GM23248 (cell line): ENCODE data around the gene SZT2. TPM values are rescaled to one million over a fixed set of nuclear protein-coding genes. Genes with fewer than 3 reads are reported as not detected.

ENCODE experiments used
- DNase-seq: peaks from one replicate; pipeline ENCODE4 v3.0.0-alpha.2; 2015
- H2AFZ ChIP-seq: fragments of 200-600 bp; sonication (generic); 2 replicates; pipeline ENCODE4 v1.6.1; 2016; ENCODE audit warnings: antibody characterized with exemption
- H3F3A ChIP-seq: fragments of 200-600 bp; sonication (generic); 2 replicates; pipeline ENCODE4 v1.6.1; 2016; ENCODE audit warnings: mild to moderate bottlenecking, antibody characterized with exemption, mixed run types; ENCODE audit not compliant: insufficient read depth
- H3K27ac ChIP-seq: fragments of 200-600 bp; sonication (generic); 2 replicates; pipeline ENCODE4 v1.5.1; 2016; ENCODE audit warnings: mild to moderate bottlenecking
- H3K27me3 ChIP-seq: fragments of 200-600 bp; sonication (generic); replicated peaks from 2 replicates; pipeline ENCODE4 v1.6.1; 2016; ENCODE audit warnings: mild to moderate bottlenecking; ENCODE audit not compliant: insufficient read depth
- H3K36me3 ChIP-seq: fragments of 200-600 bp; sonication (generic); 2 replicates; pipeline ENCODE4 v1.6.1; 2016; ENCODE audit warnings: low read depth, mild to moderate bottlenecking
- H3K4me1 ChIP-seq: fragments of 200-600 bp; sonication (generic); 2 replicates; pipeline ENCODE4 v1.6.1; 2016; ENCODE audit warnings: mild to moderate bottlenecking; ENCODE audit not compliant: insufficient read depth
- H3K4me2 ChIP-seq: fragments of 200-600 bp; sonication (generic); one replicate; pipeline ENCODE4 v1.6.1; 2016; ENCODE audit warnings: mild to moderate bottlenecking; ENCODE audit not compliant: unreplicated experiment
- H3K4me3 ChIP-seq: fragments of 200-600 bp; sonication (generic); 2 replicates; pipeline ENCODE4 v1.5.1; 2016; ENCODE audit warnings: mild to moderate bottlenecking
- H3K79me2 ChIP-seq: fragments of 200-600 bp; sonication (generic); 2 replicates; pipeline ENCODE4 v1.6.1; 2016; ENCODE audit warnings: mild to moderate bottlenecking; ENCODE audit not compliant: insufficient read depth
- H3K9ac ChIP-seq: fragments of 200-600 bp; sonication (generic); 2 replicates; pipeline ENCODE4 v1.6.1; 2016; ENCODE audit warnings: mild to moderate bottlenecking
- H3K9me2 ChIP-seq: fragments of 200-600 bp; sonication (generic); 2 replicates; pipeline ENCODE4 v1.6.1; 2016; ENCODE audit warnings: mixed run types, mild to moderate bottlenecking, moderate library complexity; ENCODE audit not compliant: insufficient read depth
- H3K9me3 ChIP-seq: fragments of 200-600 bp; sonication (generic); one replicate; pipeline ENCODE4 v1.6.1; 2017; ENCODE audit warnings: low read depth
- H4K20me1 ChIP-seq: fragments of 200-600 bp; sonication (generic); 2 replicates; pipeline ENCODE4 v1.6.0; 2016; ENCODE audit not compliant: insufficient read depth
- EZH2 ChIP-seq: fragments of 200-600 bp; sonication (generic); IDR thresholded peaks from 2 replicates; pipeline ENCODE4 v1.6.1; 2018; ENCODE audit warnings: antibody characterized with exemption, mild to moderate bottlenecking; ENCODE audit not compliant: insufficient read depth, poor library complexity, severe bottlenecking
- EZH2phosphoT487 ChIP-seq: fragments of 200-600 bp; sonication (generic); IDR thresholded peaks from 2 replicates; pipeline ENCODE4 v1.6.1; 2018; ENCODE audit warnings: antibody characterized with exemption, moderate library complexity, mild to moderate bottlenecking, low read depth; ENCODE audit not compliant: insufficient read depth
- WGBS, 2 experiments: methylation state at CpG; one replicate each; pipeline ENCODE4 v1.1.6; 2015 to 2017; ENCODE audit warnings: low lambda C conversion rate in 2 of 2, low coverage in 1 of 2; ENCODE audit errors: missing lambda C conversion rate in 2 of 2; 5-methylcytosine and 5-hydroxymethylcytosine counted together
- in situ Hi-C: fragments of 300-500 bp; cut with MboI; formaldehyde crosslinking; loops from 2 replicates; pipeline ENCODE4 v1.15.0; 2020
- polyA plus RNA-seq: library from polyadenylated mRNA; unstranded; fragments of >200 nt; fragmentation: Nextera tagmentation; extraction: Ambion mirVana; gene quantifications from 2 replicates; pipeline ENCODE4 v1.2.1, GENCODE V29; 2016
- total RNA-seq: library from RNA; depleted of rRNA; stranded (reverse); fragments of >200 nt; shearing (Covaris generic); gene quantifications from 2 replicates; pipeline ENCODE4 v1.2.3, GENCODE V29; 2014

SZT2 gene
- total and polyA plus RNA-seq, 2 experiments from 2014 or later, result 6.4 to 12.6 TPM

DNA sequence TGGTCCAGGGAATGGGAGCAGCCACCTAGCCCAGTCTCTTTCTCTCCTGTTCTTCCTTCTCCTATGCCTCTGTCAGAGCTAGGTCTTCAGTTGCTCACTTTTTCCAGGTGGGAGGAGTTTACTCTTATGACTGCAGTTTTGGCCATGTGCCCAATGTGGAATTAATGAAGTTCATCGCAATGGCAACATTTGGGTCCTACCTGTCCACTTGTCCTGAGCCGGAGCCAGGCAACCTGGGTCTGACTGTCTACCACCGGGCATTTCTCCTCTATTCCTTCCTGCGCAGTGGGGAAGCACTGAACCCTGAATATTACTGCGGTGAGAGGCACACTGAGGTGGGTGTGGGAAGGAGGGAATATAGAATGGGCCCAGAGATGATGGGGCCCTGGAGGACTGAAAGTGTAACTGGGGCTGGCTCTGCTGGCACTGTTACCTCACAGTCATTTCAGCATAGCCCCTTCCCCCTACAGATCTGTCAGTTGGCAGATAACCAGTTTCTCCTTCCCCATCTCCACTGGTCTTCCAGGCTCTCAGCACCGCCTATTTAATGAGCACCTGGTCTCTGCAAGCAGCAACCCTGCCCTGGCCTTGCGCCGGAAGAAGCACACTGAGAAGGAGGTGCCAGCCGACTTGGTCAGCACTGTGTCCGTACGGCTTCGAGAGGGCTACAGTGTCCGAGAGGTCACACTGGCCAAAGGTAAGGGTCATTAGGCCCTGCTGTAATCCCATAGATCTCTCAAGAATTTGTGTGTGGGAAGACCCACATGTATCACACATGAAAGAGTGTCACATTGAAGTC, 30.1 kb downstream of the SZT2 start:
- no peaks in the 10 kb centered on the region for H3K9me2 ChIP-seq
- no peaks in the 10 kb centered on the region for H3K27me3 ChIP-seq
- no peaks in the 10 kb centered on the region for H3K79me2 ChIP-seq
- no peak overlapping the region for H2AFZ ChIP-seq
- TF ChIP-seq EZH2phosphoT487 (no peak), EZH2 (no peak)
- H3K9ac ChIP-seq, result no peak overlapping the region
- no peak overlapping the region for H3K4me3 ChIP-seq
- peaks cover 16% of the 10 kb centered on the region; the same call in 1 of the 2 replicates for H3K36me3 ChIP-seq
- H3F3A ChIP-seq, result no peaks in the 10 kb centered on the region
- H3K9me3 ChIP-seq, result no peaks in the 10 kb centered on the region
- H3K4me2 ChIP-seq, result no peak overlapping the region
- whole genome bisulfite sequencing, 2 experiments, result 91 to 93% methylated on average over 13 of the region's 13 CpGs
- in situ Hi-C loops, result no loop called here
- no peak overlapping the region for H3K27ac ChIP-seq
- DNase-seq, result peak; percentile 20
- H4K20me1 ChIP-seq, result no peaks in the 10 kb centered on the region
- no peaks in the 10 kb centered on the region for H3K4me1 ChIP-seq

DNA sequence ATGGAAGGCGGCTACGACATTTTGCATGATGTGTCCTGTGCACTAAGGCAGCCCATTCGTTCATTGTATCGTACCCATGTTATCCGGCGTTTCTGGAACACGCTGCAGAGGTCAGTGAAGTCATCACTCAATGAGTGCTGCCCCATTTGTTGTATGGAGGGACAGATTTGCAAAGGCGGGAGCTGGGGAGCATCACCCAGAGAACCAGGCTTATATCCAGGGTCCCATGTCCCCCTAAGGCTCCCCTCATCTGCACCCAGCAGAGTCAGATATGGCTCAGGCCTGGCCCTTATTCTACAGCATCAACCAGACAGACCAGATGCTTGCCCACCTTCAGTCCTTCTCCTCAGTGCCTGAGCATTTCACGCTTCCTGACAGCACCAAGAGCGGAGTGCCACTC, 31.2 kb downstream of the SZT2 start:
- H3K4me3 ChIP-seq, result no peak overlapping the region
- H3K4me1 ChIP-seq, result no peaks in the 10 kb centered on the region
- in situ Hi-C loops, result no loop called here
- H3K79me2 ChIP-seq, result no peaks in the 10 kb centered on the region
- H3K27ac ChIP-seq, result no peak overlapping the region
- no peaks in the 10 kb centered on the region for H3K9me3 ChIP-seq
- H3K9ac ChIP-seq, result no peak overlapping the region
- 98 to 99% methylated on average over 10 of the region's 10 CpGs for WGBS, 2 experiments
- H3K27me3 ChIP-seq, result no peaks in the 10 kb centered on the region
- peaks cover 16% of the 10 kb centered on the region; the same call in 1 of the 2 replicates for H3K36me3 ChIP-seq
- H2AFZ ChIP-seq, result no peak overlapping the region
- H3F3A ChIP-seq, result no peaks in the 10 kb centered on the region
- H3K4me2 ChIP-seq, result no peak overlapping the region
- TF ChIP-seq EZH2phosphoT487 (no peak), EZH2 (no peak)
- H4K20me1 ChIP-seq, result no peaks in the 10 kb centered on the region
- no peak for DNase-seq
- H3K9me2 ChIP-seq, result no peaks in the 10 kb centered on the region

DNA sequence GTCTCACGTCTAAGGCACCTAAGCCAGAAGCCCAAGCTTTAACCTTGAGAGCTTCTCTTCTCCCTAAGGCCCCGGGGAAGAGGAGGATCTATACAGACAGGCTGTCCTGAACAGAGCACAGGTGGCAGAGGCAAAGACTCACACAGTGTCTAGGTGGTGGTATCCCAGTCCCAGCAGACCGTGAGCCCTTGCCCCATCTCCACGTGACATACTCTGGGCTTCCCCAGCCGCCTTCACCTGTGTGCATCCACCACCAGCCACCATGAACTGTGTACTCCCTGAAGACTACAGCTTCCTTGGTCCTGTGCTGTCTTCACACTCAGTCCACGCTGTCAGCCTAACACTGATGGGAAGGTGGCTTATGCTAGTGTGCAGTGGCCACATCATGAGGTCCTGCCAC, 31.7 kb downstream of the SZT2 start:
- no peak for DNase-seq
- Histone ChIP-seq H4K20me1 (no peaks in the 10 kb centered on the region), H2AFZ (no peak overlapping the region), H3K9me3 (no peaks in the 10 kb centered on the region), H3K9me2 (no peaks in the 10 kb centered on the region), H3K4me1 (no peaks in the 10 kb centered on the region), H3K27ac (no peak overlapping the region), H3K27me3 (no peaks in the 10 kb centered on the region), H3K9ac (no peak overlapping the region), H3K4me2 (no peak overlapping the region), H3K4me3 (no peak overlapping the region), H3F3A (no peaks in the 10 kb centered on the region), H3K79me2 (no peaks in the 10 kb centered on the region), H3K36me3 (peaks cover 16% of the 10 kb centered on the region; the same call in 1 of the 2 replicates)
- 91 to 96% methylated on average over 6 of the region's 6 CpGs for WGBS, 2 experiments
- in situ Hi-C loops, result no loop called here
- TF ChIP-seq EZH2phosphoT487 (no peak), EZH2 (no peak)

DNA sequence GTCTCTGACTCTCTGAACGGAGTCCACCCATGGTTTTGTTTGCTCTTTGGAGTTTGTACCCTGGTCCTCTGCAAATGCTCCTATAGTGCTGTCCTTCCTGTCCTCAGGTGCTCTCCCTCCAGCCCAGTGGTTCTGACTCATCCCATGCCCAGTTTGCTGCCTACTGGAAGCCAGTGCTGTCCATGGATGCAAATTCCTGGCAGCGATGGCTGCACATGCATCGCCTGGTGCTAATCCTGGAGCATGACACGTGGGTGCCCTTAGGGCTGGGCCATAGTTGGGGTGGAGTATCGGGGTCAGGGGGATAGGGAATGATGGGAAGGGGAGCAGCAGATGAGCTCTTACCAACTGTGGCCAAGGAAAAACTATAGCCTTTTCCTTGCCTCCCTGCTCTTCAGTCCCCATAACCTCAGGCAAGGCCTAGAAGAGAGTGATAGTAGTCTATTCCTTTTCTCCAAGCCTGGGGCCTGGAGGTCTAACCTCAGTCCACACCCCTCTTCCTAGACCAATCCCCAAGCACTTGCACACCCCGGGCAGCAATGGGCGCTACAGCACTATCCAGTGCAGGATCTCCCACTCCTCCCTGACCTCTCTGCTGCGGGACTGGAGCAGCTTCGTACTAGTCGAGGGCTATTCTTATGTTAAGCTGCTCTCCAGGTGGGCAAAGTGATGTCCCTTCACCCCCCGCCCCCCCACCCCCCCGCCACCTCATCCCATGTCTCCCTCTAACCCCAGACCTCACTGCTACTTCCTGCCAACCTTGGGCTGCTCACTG, 32.5 kb downstream of the SZT2 start:
- H3K4me3 ChIP-seq, result no peak overlapping the region
- in situ Hi-C loops, result no loop called here
- no peaks in the 10 kb centered on the region for H3K79me2 ChIP-seq
- no peak for DNase-seq
- no peak overlapping the region for H3K4me2 ChIP-seq
- no peaks in the 10 kb centered on the region for H4K20me1 ChIP-seq
- H3K36me3 ChIP-seq, result peaks cover 18% of the 10 kb centered on the region; the same call in 1 of the 2 replicates
- H3K9me3 ChIP-seq, result no peaks in the 10 kb centered on the region
- H3K27me3 ChIP-seq, result no peaks in the 10 kb centered on the region
- WGBS, 2 experiments, result 90 to 92% methylated on average over 11 to 12 of the region's 12 CpGs
- no peak overlapping the region for H3K9ac ChIP-seq
- H3K9me2 ChIP-seq, result no peaks in the 10 kb centered on the region
- no peak overlapping the region for H2AFZ ChIP-seq
- TF ChIP-seq EZH2phosphoT487 (no peak), EZH2 (no peak)
- no peaks in the 10 kb centered on the region for H3F3A ChIP-seq
- no peaks in the 10 kb centered on the region for H3K4me1 ChIP-seq
- no peak overlapping the region for H3K27ac ChIP-seq
